DMS 273 (cell line): Measurements from ENCODE around the gene SLC16A2.
"Not testable (repeated sequence)": the region's sequence is repeated elsewhere in the genome, so short reads cannot be mapped to it uniquely, and the experiment has no call there.

Source experiments
- DNase-seq: peaks from one replicate; lab custom pipeline; 2025; ENCODE audit not compliant: unreplicated experiment; lab: John Stamatoyannopoulos, UW

Gene SLC16A2

DNA sequence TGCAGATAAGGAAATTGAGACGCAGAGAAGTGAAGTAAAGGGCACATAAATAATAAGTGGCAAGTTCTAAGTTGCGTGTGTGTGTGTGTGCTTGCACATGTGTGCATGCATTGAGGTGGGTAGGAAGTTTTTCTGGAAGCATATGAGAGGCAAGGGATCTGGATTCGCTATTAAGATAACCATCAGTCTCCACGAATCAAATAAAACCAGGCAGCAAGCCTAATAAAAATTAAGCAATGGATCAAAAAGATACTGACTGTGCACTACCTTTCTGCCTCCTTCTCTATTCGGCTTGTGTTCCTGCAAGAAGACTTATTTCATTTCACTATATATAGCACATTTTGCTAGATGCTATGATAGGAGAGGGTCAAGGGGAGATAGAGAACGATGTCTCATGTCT is 23.8 kb downstream of the SLC16A2 start:
- DNase-seq = no peak

GRCh38 chrX:74446876-74447275 is 25.6 kb downstream of the SLC16A2 start:
- DNase-seq = no peak

- no peak for DNase-seq
Measured at GRCh38 chrX:74448669-74449068, 27.4 kb downstream of the SLC16A2 start.

GRCh38 chrX:74449322-74449936 is 28.1 kb downstream of the SLC16A2 start:
- peak; percentile 73 for DNase-seq

DNA sequence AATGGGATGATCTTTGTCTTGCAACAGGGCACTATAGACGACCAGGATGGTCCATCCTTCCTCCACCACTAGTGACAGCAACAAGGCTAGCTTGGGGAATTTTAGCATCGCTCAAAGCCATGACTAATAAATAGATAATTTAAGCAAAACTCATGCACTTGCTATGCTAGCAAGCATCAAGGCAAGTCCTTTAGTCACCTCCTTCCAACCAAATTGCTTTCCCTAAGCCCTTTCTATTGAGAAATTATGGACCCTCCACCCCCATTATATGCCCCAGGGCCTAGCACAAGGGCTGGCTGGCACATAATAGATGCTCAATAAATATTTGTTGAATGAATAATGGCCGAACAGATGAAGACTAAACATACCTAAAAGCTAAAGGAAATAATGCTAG is 28.6 kb downstream of the SLC16A2 start:
- no peak for DNase-seq

GRCh38 chrX:74450803-74451449 is 29.6 kb downstream of the SLC16A2 start:
- no peak for DNase-seq

DNA sequence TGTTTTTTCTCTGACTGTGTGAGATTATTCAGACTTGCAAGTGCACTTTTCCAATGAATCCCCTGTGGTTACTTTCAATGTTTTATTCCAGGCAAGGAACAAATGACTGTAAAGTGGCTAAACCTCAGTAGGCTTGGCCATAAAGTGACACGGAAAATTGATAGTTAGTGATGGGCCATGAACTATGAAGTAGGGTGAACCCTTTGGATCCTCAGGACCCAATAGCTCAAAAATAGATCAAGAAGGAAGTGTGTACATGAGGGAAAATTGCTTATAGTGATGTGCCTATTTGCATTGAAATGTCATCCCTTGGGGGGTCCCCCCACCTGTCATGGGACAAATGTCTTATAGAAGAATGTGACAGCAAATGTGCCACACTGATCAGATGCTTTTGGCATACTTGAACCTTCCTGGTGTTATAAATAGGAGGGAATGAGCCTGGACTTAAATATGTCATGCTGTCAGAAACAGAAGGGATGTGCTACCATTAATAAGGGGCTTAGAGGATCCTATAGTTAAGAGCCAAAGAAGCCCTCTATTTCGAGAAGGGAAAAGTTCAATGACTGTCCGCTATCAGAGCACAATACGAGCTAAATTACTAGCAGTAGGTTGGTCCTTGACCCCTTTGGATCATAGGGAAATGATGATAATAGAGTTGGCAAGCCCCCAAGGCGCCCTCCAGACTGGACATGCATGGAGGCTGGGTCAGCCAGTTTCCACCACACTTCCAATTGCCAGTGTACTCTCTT is 30.3 kb downstream of the SLC16A2 start:
- no peak for DNase-seq

GRCh38 chrX:74452199-74452481 is 30.8 kb downstream of the SLC16A2 start:
- DNase-seq = no peak

GRCh38 chrX:74453178-74453577 is 31.9 kb downstream of the SLC16A2 start:
- no peak for DNase-seq

DNA sequence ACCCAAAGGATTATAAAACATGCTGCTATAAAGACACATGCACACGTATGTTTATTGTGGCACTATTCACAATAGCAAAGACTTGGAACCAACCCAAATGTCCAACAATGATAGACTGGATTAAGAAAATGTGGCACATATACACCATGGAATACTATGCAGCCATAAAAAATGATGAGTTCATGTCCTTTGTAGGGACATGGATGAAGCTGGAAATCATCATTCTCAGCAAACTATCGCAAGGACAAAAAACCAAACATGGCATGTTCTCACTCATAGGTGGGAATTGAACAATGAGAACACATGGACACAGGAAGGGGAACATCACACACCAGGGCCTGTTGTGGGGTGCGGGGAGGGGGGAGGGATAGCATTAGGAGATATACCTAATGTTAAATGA is 32.9 kb downstream of the SLC16A2 start:
- not testable (repeated sequence) for DNase-seq

- DNase-seq = peak; percentile 36
Measured at GRCh38 chrX:74458736-74459135, 37.4 kb downstream of the SLC16A2 start.

DNA sequence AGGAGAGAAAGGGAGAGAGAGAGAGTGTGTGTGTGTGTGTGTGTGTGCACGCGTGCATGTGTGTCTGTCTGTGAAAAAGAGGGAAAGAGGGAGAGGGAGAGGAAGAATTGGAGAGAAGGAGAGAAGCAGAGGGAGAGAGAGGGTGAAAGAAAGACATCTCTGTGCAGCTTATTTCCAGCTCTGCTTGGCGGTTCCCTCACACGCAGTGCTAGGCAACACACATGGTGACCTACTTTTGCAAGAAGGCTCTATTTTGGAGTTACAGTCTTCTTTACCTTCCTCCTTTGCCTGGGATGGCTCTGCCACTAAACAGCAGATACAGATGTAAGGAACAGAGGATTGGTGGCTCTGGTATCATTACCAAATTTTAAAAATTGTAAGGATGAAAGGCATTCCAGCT is 40.1 kb downstream of the SLC16A2 start:
- no peak for DNase-seq

DNA sequence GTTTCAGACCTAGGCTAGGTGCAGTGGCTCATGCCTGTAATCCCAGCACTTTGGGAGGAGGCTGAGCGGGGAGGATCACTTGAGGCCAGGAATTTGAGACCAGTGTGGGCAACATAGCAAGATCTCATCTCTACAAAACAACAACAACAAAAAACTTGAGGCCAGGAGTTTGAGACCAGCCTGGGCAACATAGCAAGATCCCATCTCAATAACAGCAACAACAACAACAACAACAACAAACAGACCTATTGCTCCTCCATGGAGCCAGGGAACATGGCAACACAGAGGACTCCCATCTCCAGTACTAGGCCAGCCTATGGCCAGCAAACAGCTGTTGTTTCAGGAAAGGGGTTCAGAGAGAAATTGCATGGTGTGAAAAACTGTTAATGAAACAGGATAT is 43.4 kb downstream of the SLC16A2 start:
- no peak for DNase-seq

DNA sequence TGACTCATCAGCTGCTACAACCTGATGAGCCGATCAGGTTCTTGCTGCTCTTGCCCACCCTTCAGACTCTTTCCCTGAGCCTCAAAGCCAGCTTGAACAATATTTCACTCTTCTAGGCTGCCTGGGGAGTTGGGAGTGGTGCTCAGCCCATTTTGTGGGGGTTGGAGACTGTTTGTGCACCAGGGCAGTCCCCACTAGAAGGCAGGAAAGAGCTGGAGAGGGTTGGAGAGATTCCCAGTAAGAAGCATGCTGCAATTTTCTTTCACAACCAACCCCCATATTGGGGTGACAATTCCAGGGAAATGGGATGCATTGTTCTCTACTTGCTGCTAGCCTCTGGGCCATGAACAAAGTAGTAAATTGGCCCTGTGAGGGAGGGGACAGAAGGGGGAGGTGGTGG is 44.1 kb downstream of the SLC16A2 start:
- no peak for DNase-seq

DNA sequence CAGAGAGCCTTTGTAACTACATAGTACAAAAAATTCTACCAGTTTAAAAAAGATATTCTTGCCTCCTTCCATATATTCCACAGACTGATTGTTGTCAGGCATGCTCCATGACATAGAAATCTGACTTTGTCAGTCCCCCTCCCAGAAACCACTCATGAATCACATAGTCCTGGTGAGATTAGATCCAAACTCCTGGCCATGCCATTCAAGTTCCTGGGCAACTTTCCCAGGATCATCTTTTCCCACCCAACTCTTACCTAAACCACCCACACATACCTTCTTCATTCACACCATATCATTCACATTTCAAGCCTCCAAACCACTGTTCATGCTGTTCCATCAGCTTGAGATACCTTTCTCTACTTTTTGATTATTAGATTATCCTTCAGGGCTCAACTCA is 46.4 kb downstream of the SLC16A2 start:
- DNase-seq = no peak

DNA sequence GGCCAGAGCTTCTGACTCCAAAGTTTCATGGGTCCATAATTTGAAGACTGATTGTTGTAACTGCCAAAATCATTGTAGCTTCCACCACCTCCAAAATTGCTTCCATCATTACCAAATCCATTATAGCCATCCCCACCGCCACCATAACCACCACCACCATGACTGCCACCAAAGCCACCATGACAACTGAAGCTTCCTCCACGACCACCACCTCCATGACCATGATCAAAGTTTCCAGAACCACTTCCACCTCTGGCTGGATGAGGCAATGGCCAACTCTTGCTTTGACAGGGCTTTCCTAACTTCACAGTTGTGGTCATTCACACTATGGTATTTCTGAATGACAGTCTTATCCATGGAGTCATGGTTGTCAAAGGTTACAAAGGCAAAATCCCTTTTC is 51.8 kb downstream of the SLC16A2 start:
- not testable (repeated sequence) for DNase-seq

DNA sequence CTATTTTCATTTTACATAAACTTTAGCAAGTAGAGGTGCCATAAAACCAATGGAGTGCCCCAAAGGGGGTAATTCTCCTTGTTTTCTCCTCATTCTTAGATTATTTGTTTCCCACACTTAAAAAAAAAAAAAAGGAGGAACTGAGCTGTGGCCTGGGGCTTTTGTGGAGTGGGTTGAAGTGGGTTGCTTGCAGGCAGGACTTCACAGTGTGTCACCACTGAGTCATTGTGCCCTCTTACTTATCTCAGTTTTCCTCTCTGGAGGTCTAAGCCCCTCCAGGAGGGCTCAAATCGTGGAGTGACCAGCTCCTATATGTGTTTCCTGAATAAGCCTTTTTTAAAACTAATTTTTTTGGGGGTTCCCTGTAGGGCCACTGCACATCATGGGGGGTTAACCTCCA is 69.0 kb downstream of the SLC16A2 start:
- no peak for DNase-seq

GRCh38 chrX:74492720-74493201 is 71.5 kb downstream of the SLC16A2 start:
- DNase-seq = peak; percentile 67

DNA sequence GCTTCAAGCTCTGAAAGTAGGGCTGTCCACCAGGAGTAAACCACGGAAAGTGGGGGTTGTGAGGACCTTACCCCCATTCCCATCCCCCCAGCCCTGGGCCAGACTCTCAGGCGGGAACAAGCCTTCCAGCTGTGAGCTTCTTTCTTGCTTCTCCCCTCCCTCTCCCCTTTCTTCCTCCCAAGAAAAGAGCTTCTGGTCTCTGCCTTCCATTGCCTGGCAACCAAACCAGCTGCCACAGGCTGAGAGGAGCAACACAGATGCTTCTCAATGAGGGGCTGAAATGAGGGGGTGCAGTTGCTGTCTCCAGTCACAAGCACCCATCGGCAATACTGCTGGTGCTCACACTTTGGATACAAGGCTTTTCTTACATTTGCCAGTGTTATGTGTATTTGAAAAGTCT is 72.5 kb downstream of the SLC16A2 start:
- no peak for DNase-seq

DNA sequence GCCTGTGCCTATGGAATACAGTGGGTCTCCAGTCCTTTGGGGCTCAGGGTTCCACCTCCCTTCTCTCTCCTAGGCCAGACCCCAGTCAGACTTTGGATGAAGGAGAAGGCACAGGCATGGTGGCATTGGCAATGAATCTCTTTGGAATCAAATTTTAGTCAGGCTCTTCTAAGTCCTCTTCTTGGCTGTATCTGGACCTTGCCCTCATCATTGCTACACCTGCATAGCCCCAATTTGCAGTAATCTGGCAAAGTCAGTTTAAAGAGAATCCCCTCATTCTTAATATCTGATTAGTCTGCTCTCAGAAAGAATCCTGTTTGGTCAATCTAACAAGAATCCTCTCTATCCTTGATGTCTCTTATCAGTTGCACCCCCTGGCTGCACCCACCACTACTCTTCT is 77.6 kb downstream of the SLC16A2 start:
- DNase-seq = no peak

GRCh38 chrX:74500067-74500466 is 78.8 kb downstream of the SLC16A2 start:
- no peak for DNase-seq

- DNase-seq = no peak
Measured at GRCh38 chrX:74500555-74500954, 79.3 kb downstream of the SLC16A2 start.
